CD14-positive monocyte (primary cell): Measurements from ENCODE around the gene TIAM1. TPM values are rescaled to one million over a fixed set of nuclear protein-coding genes. Genes with fewer than 3 reads are reported as not detected.

Experiments used
- DNase-seq, 3 donors: peaks; one replicate each; pipeline ENCODE4 v3.0.0-alpha.2; 2011 to 2022
- H2AFZ ChIP-seq: 2 replicates; pipeline ENCODE4 v1.6.0; 2012; ENCODE audit warnings: mild to moderate bottlenecking, low read depth, low read length, inconsistent platforms; ENCODE audit not compliant: insufficient read depth, poor library complexity, severe bottlenecking
- H3K27ac ChIP-seq, 2 donors: 1 replicate in 1 of 2; 2 replicates in 1 of 2; pipeline ENCODE4 v1.5.1; 2012 to 2013; ENCODE audit warnings: low read length in 2 of 2, control low read depth in 1 of 2, inconsistent platforms in 1 of 2, low read depth in 1 of 2, mild to moderate bottlenecking in 1 of 2
- H3K27me3 ChIP-seq, 2 donors: one replicate each; pipeline versions ENCODE4 v1.6.0 to v1.6.1; 2011 to 2013; ENCODE audit warnings: low read length in 2 of 2; ENCODE audit not compliant: control insufficient read depth in 2 of 2, insufficient read depth in 2 of 2
- H3K36me3 ChIP-seq, 2 donors: replicated peaks in 1 of 2; 1 replicate in 1 of 2; 2 replicates in 1 of 2; pipeline versions ENCODE4 v1.5.1 to v1.6.1; 2012 to 2013; ENCODE audit warnings: low read length in 2 of 2, control low read depth in 1 of 2, inconsistent platforms in 1 of 2, mild to moderate bottlenecking in 1 of 2; ENCODE audit not compliant: insufficient read depth in 2 of 2, control insufficient read depth in 1 of 2
- H3K4me1 ChIP-seq, 2 donors: 1 replicate in 1 of 2; 2 replicates in 1 of 2; pipeline versions ENCODE4 v1.5.1 to v1.6.1; 2012 to 2013; ENCODE audit warnings: low read length in 2 of 2, control low read depth in 1 of 2, inconsistent platforms in 1 of 2, mild to moderate bottlenecking in 1 of 2, moderate library complexity in 1 of 2; ENCODE audit not compliant: insufficient read depth in 2 of 2, control insufficient read depth in 1 of 2
- H3K4me2 ChIP-seq: replicated peaks from 2 replicates; pipeline ENCODE3; 2012; ENCODE audit warnings: low read length, moderate library complexity, mild to moderate bottlenecking; ENCODE audit not compliant: poor library complexity, severe bottlenecking; ENCODE audit errors: extremely low read depth
- H3K4me3 ChIP-seq, 3 experiments: fragments of 200-600 bp in 1 of 3; sonication (generic) in 1 of 3; replicated peaks in 1 of 3; 1 replicate in 2 of 3; 2 replicates in 1 of 3; pipeline ENCODE4 v1.5.1; 2011 to 2013; ENCODE audit warnings: low read length in 3 of 3, mild to moderate bottlenecking in 3 of 3, control low read depth in 2 of 3, low read depth in 2 of 3, inconsistent platforms in 1 of 3, moderate library complexity in 1 of 3
- H3K79me2 ChIP-seq: 2 replicates; pipeline ENCODE4 v1.6.0; 2012; ENCODE audit warnings: mild to moderate bottlenecking, control low read depth, inconsistent platforms, low read length, moderate library complexity; ENCODE audit not compliant: insufficient read depth
- H3K9ac ChIP-seq: 2 replicates; pipeline ENCODE4 v1.6.0; 2017; ENCODE audit warnings: low read length, mild to moderate bottlenecking; ENCODE audit not compliant: insufficient read depth, poor library complexity, severe bottlenecking
- H3K9me3 ChIP-seq, 2 donors: replicated peaks in 1 of 2; 1 replicate in 1 of 2; 2 replicates in 1 of 2; pipeline versions ENCODE4 v1.5.1 to v1.6.1; 2012 to 2013; ENCODE audit warnings: low read length in 2 of 2, control low read depth in 1 of 2; ENCODE audit not compliant: control insufficient read depth in 1 of 2, insufficient read depth in 1 of 2
- H4K20me1 ChIP-seq: 2 replicates; pipeline ENCODE4 v1.6.0; 2012; ENCODE audit warnings: mild to moderate bottlenecking, low read length, control low read depth, moderate library complexity; ENCODE audit not compliant: insufficient read depth
- H3K27ac Mint-ChIP-seq, 7 donors: one replicate each; pipeline ENCODE4 v1.8.0; 2020; ENCODE audit warnings: mild to moderate bottlenecking in 7 of 7, mixed read lengths in 7 of 7, moderate library complexity in 6 of 7, inconsistent platforms in 2 of 7
- H3K27me3 Mint-ChIP-seq, 3 donors: one replicate each; pipeline ENCODE4 v1.8.0; 2021 to 2022; ENCODE audit warnings: low read depth in 3 of 3, mild to moderate bottlenecking in 3 of 3, mixed read lengths in 3 of 3, moderate library complexity in 3 of 3, inconsistent platforms in 1 of 3
- H3K36me3 Mint-ChIP-seq, 2 donors: one replicate each; pipeline ENCODE4 v1.8.0; 2020; ENCODE audit warnings: mixed read lengths in 2 of 2, inconsistent platforms in 1 of 2, mild to moderate bottlenecking in 1 of 2
- H3K4me1 Mint-ChIP-seq: one replicate; pipeline ENCODE4 v1.8.0; 2020; ENCODE audit warnings: mild to moderate bottlenecking, mixed read lengths
- H3K4me3 Mint-ChIP-seq, 2 donors: one replicate each; pipeline ENCODE4 v1.8.0; 2020; ENCODE audit warnings: mild to moderate bottlenecking in 2 of 2, mixed read lengths in 2 of 2, moderate library complexity in 1 of 2
- H3K9me3 Mint-ChIP-seq, 7 donors: one replicate each; pipeline ENCODE4 v1.8.0; 2020 to 2022; ENCODE audit warnings: mixed read lengths in 7 of 7, mild to moderate bottlenecking in 6 of 7, moderate library complexity in 6 of 7, inconsistent platforms in 2 of 7
- WGBS: methylation state at CpG from one replicate; pipeline ENCODE4 v1.1.5; 2013; ENCODE audit warnings: missing lambda C conversion rate; ENCODE audit not compliant: insufficient coverage; 5-methylcytosine and 5-hydroxymethylcytosine counted together
- intact Hi-C, 2 donors: fragments of 100-400 bp; cut with micrococcal nuclease; formaldehyde crosslinking; loops; one replicate each; pipeline versions ENCODE4 v1.15.0 to v1.15.1; 2023
- polyA plus RNA-seq, 3 donors: library from polyadenylated mRNA; depleted of rRNA in 1 of 3; unstranded in 2 of 3; stranded (reverse) in 1 of 3; fragments of 300-500 nt in 2 of 3; fragments of >200 nt in 1 of 3; fragmentation: Illumina TruSeq in 2 of 3; gene quantifications; 1 replicate in 2 of 3; 2 replicates in 1 of 3; pipeline ENCODE4 v1.2.3, GENCODE V29; 2012 to 2021
- TF ChIP-seq, protein P1 (sequence below): fragments of 200-600 bp; IDR thresholded peaks from one replicate; pipeline ENCODE4 v1.8.0; 2022; ENCODE audit warnings: antibody characterized with exemption, mild to moderate bottlenecking

The TIAM1 gene
- polyA plus RNA-seq, 3 donors = 17.7 to 55.0 (median 45.3) TPM

DNA sequence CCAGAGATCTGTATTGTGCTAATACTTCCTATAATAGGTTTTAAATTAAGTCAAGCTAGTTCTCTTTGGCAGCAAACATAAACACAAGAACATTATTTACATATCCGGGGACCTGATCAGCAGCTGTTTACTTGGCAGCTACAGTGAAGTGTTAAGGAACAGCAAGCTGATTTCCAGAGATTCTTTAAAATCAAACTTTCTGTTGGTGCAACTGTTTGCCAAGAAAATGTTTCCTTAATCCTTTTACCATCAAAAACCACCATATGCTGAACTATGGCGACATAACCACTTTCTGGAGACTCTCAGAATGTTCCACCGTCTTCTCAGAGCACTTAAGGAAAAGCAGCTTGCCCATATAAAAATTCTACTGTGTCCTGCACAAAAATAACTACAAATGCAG is 198.8 kb downstream of the TIAM1 start:
- H4K20me1 ChIP-seq = no peaks in the 10 kb centered on the region
- Mint-ChIP-seq H3K27me3 (peaks cover 0 to 4% (median 4%) of the 10 kb centered on the region in 3 donors), H3K4me1 (no peaks in the 10 kb centered on the region), H3K27ac (peak overlapping the region in 1 of 7 donors; percentile 20), H3K36me3 (peaks cover 60 to 79% of the 10 kb centered on the region in 2 donors), H3K4me3 (no peak overlapping the region), H3K9me3 (peaks cover 0 to 11% (median 4%) of the 10 kb centered on the region in 7 donors)
- no peak for DNase-seq
- no peaks in the 10 kb centered on the region for H3K79me2 ChIP-seq
- TF ChIP-seq, protein P1, sequence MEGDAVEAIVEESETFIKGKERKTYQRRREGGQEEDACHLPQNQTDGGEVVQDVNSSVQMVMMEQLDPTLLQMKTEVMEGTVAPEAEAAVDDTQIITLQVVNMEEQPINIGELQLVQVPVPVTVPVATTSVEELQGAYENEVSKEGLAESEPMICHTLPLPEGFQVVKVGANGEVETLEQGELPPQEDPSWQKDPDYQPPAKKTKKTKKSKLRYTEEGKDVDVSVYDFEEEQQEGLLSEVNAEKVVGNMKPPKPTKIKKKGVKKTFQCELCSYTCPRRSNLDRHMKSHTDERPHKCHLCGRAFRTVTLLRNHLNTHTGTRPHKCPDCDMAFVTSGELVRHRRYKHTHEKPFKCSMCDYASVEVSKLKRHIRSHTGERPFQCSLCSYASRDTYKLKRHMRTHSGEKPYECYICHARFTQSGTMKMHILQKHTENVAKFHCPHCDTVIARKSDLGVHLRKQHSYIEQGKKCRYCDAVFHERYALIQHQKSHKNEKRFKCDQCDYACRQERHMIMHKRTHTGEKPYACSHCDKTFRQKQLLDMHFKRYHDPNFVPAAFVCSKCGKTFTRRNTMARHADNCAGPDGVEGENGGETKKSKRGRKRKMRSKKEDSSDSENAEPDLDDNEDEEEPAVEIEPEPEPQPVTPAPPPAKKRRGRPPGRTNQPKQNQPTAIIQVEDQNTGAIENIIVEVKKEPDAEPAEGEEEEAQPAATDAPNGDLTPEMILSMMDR = no peak
- H3K4me2 ChIP-seq = no peak overlapping the region
- intact Hi-C loops = no loop called here
- no peak overlapping the region for H3K4me3 ChIP-seq
- no peaks in the 10 kb centered on the region for H3K4me1 ChIP-seq
- H3K9me3 ChIP-seq = no peaks in the 10 kb centered on the region
- no peak overlapping the region for H2AFZ ChIP-seq
- peaks cover 13 to 66% of the 10 kb centered on the region in 2 donors for H3K36me3 ChIP-seq
- no peak overlapping the region for H3K9ac ChIP-seq
- WGBS = 82% methylated on average over 2 of the region's 3 CpGs
- H3K27ac ChIP-seq = no peak overlapping the region
- no peaks in the 10 kb centered on the region for H3K27me3 ChIP-seq

GRCh38 chr21:31143036-31143435 is 201.0 kb downstream of the TIAM1 start:
- intact Hi-C loops = no loop called here
- peaks cover 15 to 64% of the 10 kb centered on the region in 2 donors for H3K36me3 ChIP-seq
- H3K27me3 Mint-ChIP-seq = peaks cover 0 to 4% (median 3%) of the 10 kb centered on the region in 3 donors

More at GRCh38 chr21:31143036-31143435, 201.0 kb downstream of the TIAM1 start:
- Mint-ChIP-seq H3K27ac (no peak overlapping the region), H3K9me3 (peaks cover 0 to 7% (median 2%) of the 10 kb centered on the region in 7 donors), H3K36me3 (peaks cover 61 to 79% of the 10 kb centered on the region in 2 donors), H3K4me1 (peaks cover 9% of the 10 kb centered on the region), H3K4me3 (no peak overlapping the region)
- Histone ChIP-seq H3K4me1 (peaks cover 8% of the 10 kb centered on the region in 2 donors), H4K20me1 (no peaks in the 10 kb centered on the region), H3K9me3 (no peaks in the 10 kb centered on the region), H3K9ac (no peak overlapping the region), H3K27me3 (no peaks in the 10 kb centered on the region), H3K79me2 (no peaks in the 10 kb centered on the region), H2AFZ (no peak overlapping the region), H3K27ac (no peak overlapping the region), H3K4me3 (no peak overlapping the region), H3K4me2 (no peak overlapping the region)
- 80% methylated on average over 4 of the region's 6 CpGs for WGBS
- TF ChIP-seq, protein P1 = no peak
- DNase-seq = no peak
